Astrocyte (in vitro differentiated cells and primary cell): ENCODE data around the gene ELAVL2.

Experiments used
- CTCF ChIP-seq: IDR thresholded peaks from 2 replicates; pipeline ENCODE4 v1.5.1; 2011; ENCODE audit warnings: low read depth, mild to moderate bottlenecking, inconsistent platforms, low read length, moderate library complexity; ENCODE audit not compliant: insufficient read depth
- EZH2 ChIP-seq: IDR thresholded peaks from 2 replicates; pipeline ENCODE4 v1.6.1; 2012; ENCODE audit warnings: mild to moderate bottlenecking, low read length, inconsistent platforms; ENCODE audit not compliant: insufficient read depth

GRCh38 chr9:23701291-23701690, 124.7 kb downstream of the ELAVL2 start:
- no peak for TF ChIP-seq CTCF
- TF ChIP-seq EZH2 = no peak
